C4-2B (cell line): Measurements from ENCODE around the gene CUX1.

Experiments
- CTCF ChIP-seq: fragments of 450-650 bp; conservative IDR thresholded peaks from 2 replicates; pipeline ENCODE4 v1.5.1; 2017; ENCODE audit warnings: mild to moderate bottlenecking
- ZFX ChIP-seq: fragments of 450-650 bp; IDR thresholded peaks from 2 replicates; pipeline ENCODE4 v1.6.1; 2017

GRCh38 chr7:101941481-101942383 lies 124.3 kb downstream of the CUX1 start:
- TF ChIP-seq CTCF = no peak
- TF ChIP-seq ZFX = no peak
